ENCODE results near the gene NAA15.

- TF ChIP-seq NR2F2 (IDR thresholded peaks at IDR 0.05), result no peak
- TF ChIP-seq HNF4A (conservative IDR thresholded peaks at IDR 0.05), result no peak
- TF ChIP-seq, protein P1, sequence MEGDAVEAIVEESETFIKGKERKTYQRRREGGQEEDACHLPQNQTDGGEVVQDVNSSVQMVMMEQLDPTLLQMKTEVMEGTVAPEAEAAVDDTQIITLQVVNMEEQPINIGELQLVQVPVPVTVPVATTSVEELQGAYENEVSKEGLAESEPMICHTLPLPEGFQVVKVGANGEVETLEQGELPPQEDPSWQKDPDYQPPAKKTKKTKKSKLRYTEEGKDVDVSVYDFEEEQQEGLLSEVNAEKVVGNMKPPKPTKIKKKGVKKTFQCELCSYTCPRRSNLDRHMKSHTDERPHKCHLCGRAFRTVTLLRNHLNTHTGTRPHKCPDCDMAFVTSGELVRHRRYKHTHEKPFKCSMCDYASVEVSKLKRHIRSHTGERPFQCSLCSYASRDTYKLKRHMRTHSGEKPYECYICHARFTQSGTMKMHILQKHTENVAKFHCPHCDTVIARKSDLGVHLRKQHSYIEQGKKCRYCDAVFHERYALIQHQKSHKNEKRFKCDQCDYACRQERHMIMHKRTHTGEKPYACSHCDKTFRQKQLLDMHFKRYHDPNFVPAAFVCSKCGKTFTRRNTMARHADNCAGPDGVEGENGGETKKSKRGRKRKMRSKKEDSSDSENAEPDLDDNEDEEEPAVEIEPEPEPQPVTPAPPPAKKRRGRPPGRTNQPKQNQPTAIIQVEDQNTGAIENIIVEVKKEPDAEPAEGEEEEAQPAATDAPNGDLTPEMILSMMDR (IDR thresholded peaks at IDR 0.05; ENCODE audit: low read depth, low read length, missing input control), result no peak
- TF ChIP-seq, protein P2, sequence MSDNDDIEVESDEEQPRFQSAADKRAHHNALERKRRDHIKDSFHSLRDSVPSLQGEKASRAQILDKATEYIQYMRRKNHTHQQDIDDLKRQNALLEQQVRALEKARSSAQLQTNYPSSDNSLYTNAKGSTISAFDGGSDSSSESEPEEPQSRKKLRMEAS (IDR thresholded peaks at IDR 0.05), result no peak
- TF ChIP-seq GABPA (IDR thresholded peaks at IDR 0.05 in 1 of 2, conservative IDR thresholded peaks at IDR 0.05 in 1 of 2), result no peak
- TF ChIP-seq YY1 (IDR thresholded peaks at IDR 0.05), result no peak
- TF ChIP-seq JUND (IDR thresholded peaks at IDR 0.05), result no peak
- TF ChIP-seq TAF1 (conservative IDR thresholded peaks at IDR 0.05), result no peak
- no peak for TF ChIP-seq RXRA (IDR thresholded peaks at IDR 0.05)
- TF ChIP-seq RAD21 (IDR thresholded peaks at IDR 0.05), result no peak
- no peak for TF ChIP-seq SP1 (IDR thresholded peaks at IDR 0.05)
- TF ChIP-seq, protein P3, sequence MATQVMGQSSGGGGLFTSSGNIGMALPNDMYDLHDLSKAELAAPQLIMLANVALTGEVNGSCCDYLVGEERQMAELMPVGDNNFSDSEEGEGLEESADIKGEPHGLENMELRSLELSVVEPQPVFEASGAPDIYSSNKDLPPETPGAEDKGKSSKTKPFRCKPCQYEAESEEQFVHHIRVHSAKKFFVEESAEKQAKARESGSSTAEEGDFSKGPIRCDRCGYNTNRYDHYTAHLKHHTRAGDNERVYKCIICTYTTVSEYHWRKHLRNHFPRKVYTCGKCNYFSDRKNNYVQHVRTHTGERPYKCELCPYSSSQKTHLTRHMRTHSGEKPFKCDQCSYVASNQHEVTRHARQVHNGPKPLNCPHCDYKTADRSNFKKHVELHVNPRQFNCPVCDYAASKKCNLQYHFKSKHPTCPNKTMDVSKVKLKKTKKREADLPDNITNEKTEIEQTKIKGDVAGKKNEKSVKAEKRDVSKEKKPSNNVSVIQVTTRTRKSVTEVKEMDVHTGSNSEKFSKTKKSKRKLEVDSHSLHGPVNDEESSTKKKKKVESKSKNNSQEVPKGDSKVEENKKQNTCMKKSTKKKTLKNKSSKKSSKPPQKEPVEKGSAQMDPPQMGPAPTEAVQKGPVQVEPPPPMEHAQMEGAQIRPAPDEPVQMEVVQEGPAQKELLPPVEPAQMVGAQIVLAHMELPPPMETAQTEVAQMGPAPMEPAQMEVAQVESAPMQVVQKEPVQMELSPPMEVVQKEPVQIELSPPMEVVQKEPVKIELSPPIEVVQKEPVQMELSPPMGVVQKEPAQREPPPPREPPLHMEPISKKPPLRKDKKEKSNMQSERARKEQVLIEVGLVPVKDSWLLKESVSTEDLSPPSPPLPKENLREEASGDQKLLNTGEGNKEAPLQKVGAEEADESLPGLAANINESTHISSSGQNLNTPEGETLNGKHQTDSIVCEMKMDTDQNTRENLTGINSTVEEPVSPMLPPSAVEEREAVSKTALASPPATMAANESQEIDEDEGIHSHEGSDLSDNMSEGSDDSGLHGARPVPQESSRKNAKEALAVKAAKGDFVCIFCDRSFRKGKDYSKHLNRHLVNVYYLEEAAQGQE (IDR thresholded peaks at IDR 0.05), result no peak
- TF ChIP-seq FOXA1 (IDR thresholded peaks at IDR 0.05), result no peak
- no peak for TF ChIP-seq ZBTB33 (IDR thresholded peaks at IDR 0.05)
Measured at GRCh38 chr4:139315221-139315675, 13.9 kb downstream of the NAA15 start.
